Adrenal gland (tissue), 12 donors: Measurements from ENCODE around the gene FAR2. TPM values are rescaled to one million over a fixed set of nuclear protein-coding genes. Genes with fewer than 3 reads are reported as not detected.

Experiments used
- DNase-seq, 7 donors: peaks; one replicate each; pipeline ENCODE4 v3.0.0-alpha.2; 2019 to 2020
- H3K27ac ChIP-seq, 5 donors: fragments of 200-600 bp; sonication (generic) in 4 of 5; 1 replicate in 3 of 5; 2 replicates in 2 of 5; pipeline versions ENCODE4 v1.5.1 to v1.8.0; 2016 to 2020; ENCODE audit warnings: mild to moderate bottlenecking in 1 of 5
- H3K27me3 ChIP-seq: fragments of 200-600 bp; 2 replicates; pipeline ENCODE4 v1.8.0; 2021
- H3K36me3 ChIP-seq, 2 donors: fragments of 200-600 bp; replicated peaks in 1 of 2; 1 replicate in 1 of 2; 2 replicates in 1 of 2; pipeline versions ENCODE4 v1.5.1 to v1.8.0; 2018 to 2022
- H3K4me1 ChIP-seq, 2 donors: fragments of 200-600 bp; replicated peaks in 1 of 2; 1 replicate in 1 of 2; 2 replicates in 1 of 2; pipeline versions ENCODE4 v1.5.1 to v1.8.0; 2018 to 2021
- H3K4me3 ChIP-seq, 4 donors: fragments of 200-600 bp; sonication (generic) in 3 of 4; one replicate each; pipeline ENCODE4 v1.5.1; 2016 to 2018
- H3K9me3 ChIP-seq, 3 donors: fragments of 200-600 bp; sonication (generic) in 1 of 3; replicated peaks in 1 of 3; 1 replicate in 2 of 3; 2 replicates in 1 of 3; pipeline versions ENCODE4 v1.5.1 to v1.8.0; 2016 to 2021
- POLR2A ChIP-seq, 2 donors: fragments of 450-650 bp; IDR thresholded peaks; one replicate each; pipeline ENCODE4 v1.6.1; 2017; ENCODE audit warnings: antibody characterized with exemption in 2 of 2, mild to moderate bottlenecking in 2 of 2, moderate library complexity in 1 of 2
- WGBS, 4 donors: extraction: QIAGEN DNeasy Blood & Tissue Kit in 2 of 4; methylation state at CpG; one replicate each; pipeline versions ENCODE4 v1.1.5 to v1.1.7; 2013 to 2017; 5-methylcytosine and 5-hydroxymethylcytosine counted together
- intact Hi-C, 2 donors: fragments of 100-400 bp; cut with DNase I; formaldehyde crosslinking; loops; one replicate each; pipeline versions ENCODE4 v1.14.1 to v1.15.0; 2022 to 2023
- polyA plus RNA-seq, 3 donors: library from polyadenylated mRNA; stranded (reverse); fragments of 200-250 nt in 2 of 3; fragments of 350-450 nt in 1 of 3; fragmentation: Illumina TruSeq in 1 of 3; extraction: RNeasy Lipid Tissue Mini Kit (QIAGEN cat#74804) in 1 of 3; gene quantifications; one replicate each; pipeline ENCODE4 v1.2.3, GENCODE V29; 2013 to 2014
- total RNA-seq, 9 donors: library from RNA; depleted of rRNA in 4 of 9; stranded (reverse); fragments of >200 nt in 4 of 9; fragments of 120-200 nt in 1 of 9; fragmentation: NEBNext Ultra II Directional in 1 of 9; extraction: Animal tissue kit (Norgen Biotek cat#: 25700) in 1 of 9; gene quantifications; one replicate each; pipeline versions ENCODE4 v1.1.0 to v1.2.4, GENCODE V29; 2013 to 2023
- TF ChIP-seq, protein P1 (sequence below), 6 experiments: fragments of 450-650 bp in 4 of 6; fragments of 200-600 bp in 2 of 6; sonication (generic) in 1 of 6; IDR thresholded peaks; 1 replicate in 5 of 6; 2 replicates in 1 of 6; pipeline versions ENCODE4 v1.5.1 to v1.8.0; 2016 to 2021; ENCODE audit warnings: antibody characterized with exemption in 6 of 6, mild to moderate bottlenecking in 2 of 6, moderate library complexity in 1 of 6
- donor health status: healthy with polysubstance abuse.
- donor health status: Bipolar disorder and iron deficiency.
- donor health status: DM: yes; HTN: yes; CAD: no.
- donor health status: DM: no; HTN: no; CAD: no.
- donor health status: DM: no; HTN: no; CAD: no.
- donor health status: DM: yes; HTN: yes; CAD: no.

The FAR2 gene
- total and polyA plus RNA-seq, 12 donors, result 1.9 to 10.3 (median 4.9) TPM

DNA sequence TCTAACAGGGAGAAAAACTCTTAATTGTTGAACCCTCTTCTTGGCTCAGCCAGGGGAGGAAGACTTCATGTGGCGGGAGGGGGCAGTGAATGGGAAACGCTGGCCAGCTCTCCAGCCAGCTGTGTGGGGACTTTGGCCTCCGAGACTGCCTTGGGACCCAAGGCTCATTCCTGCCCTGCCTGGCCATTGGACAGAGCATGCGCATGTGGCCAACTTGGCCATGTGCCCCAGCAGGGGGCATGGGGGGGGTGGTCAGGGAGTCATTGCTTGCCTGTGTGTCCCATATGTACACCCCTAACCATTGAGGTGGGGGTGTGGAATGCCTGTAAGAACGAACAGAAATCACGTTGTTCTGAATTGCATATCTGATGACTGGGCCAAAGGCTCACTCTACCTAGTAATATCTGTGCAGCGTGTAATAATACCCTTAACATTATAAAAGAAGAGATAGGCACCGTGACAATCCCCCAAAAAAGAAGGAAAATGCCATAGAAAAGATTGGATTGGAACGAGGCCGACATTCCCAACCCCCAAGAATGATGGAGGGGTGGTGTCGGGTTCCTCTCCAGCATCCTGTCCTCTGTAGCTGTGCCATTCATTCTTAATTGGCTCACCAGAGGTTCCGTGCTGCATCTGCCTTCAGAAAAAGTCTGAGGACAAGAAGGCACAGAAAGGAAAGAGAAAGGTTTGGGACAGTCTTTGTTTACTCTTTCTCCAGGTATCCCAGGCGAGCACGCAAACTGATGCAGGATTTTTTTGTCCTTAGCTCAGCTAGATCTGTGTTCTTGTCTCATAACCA is 3.5 kb upstream of the FAR2 start:
- no peak for DNase-seq
- Histone ChIP-seq H3K4me3 (no peak overlapping the region), H3K36me3 (no peaks in the 10 kb centered on the region), H3K4me1 (no peaks in the 10 kb centered on the region), H3K9me3 (no peaks in the 10 kb centered on the region), H3K27me3 (no peaks in the 10 kb centered on the region), H3K27ac (no peak overlapping the region)
- TF ChIP-seq, protein P1, sequence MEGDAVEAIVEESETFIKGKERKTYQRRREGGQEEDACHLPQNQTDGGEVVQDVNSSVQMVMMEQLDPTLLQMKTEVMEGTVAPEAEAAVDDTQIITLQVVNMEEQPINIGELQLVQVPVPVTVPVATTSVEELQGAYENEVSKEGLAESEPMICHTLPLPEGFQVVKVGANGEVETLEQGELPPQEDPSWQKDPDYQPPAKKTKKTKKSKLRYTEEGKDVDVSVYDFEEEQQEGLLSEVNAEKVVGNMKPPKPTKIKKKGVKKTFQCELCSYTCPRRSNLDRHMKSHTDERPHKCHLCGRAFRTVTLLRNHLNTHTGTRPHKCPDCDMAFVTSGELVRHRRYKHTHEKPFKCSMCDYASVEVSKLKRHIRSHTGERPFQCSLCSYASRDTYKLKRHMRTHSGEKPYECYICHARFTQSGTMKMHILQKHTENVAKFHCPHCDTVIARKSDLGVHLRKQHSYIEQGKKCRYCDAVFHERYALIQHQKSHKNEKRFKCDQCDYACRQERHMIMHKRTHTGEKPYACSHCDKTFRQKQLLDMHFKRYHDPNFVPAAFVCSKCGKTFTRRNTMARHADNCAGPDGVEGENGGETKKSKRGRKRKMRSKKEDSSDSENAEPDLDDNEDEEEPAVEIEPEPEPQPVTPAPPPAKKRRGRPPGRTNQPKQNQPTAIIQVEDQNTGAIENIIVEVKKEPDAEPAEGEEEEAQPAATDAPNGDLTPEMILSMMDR (IDR thresholded peaks at IDR 0.05), result no peak
- TF ChIP-seq POLR2A (IDR thresholded peaks at IDR 0.05), result no peak
- WGBS, 4 donors, result 80 to 89% (median 86%) methylated on average over 13 to 14 of the region's 14 CpGs
- intact Hi-C loops, result no loop called here

DNA sequence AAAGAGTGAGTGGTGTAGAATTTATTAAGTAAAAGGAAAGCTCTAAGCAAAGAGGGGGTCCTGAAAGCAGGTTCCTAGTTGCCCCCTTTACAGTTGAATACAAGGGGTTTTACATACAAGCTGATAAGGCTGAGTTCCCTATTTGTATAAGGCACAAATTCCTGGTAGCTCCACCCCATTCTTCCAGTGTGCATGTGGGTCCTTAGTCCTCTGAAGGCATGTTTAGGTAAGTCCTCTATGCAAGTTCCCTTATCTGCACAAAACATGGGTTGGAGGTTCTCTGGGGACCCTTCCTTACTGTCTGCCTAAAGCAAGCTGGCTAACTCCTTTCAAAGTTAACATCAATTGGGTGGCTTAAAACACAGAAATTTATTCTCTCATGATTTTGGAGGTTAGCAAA is 2.9 kb upstream of the FAR2 start:
- H3K9me3 ChIP-seq, result no peaks in the 10 kb centered on the region
- H3K36me3 ChIP-seq, result no peaks in the 10 kb centered on the region
- intact Hi-C loops, result no loop called here
- no peaks in the 10 kb centered on the region for H3K4me1 ChIP-seq
- no peak for DNase-seq
- no peak for TF ChIP-seq POLR2A (IDR thresholded peaks at IDR 0.05)
- TF ChIP-seq, protein P1 (IDR thresholded peaks at IDR 0.05), result no peak
- H3K4me3 ChIP-seq, result no peak overlapping the region
- H3K27me3 ChIP-seq, result no peaks in the 10 kb centered on the region
- no peak overlapping the region for H3K27ac ChIP-seq

DNA sequence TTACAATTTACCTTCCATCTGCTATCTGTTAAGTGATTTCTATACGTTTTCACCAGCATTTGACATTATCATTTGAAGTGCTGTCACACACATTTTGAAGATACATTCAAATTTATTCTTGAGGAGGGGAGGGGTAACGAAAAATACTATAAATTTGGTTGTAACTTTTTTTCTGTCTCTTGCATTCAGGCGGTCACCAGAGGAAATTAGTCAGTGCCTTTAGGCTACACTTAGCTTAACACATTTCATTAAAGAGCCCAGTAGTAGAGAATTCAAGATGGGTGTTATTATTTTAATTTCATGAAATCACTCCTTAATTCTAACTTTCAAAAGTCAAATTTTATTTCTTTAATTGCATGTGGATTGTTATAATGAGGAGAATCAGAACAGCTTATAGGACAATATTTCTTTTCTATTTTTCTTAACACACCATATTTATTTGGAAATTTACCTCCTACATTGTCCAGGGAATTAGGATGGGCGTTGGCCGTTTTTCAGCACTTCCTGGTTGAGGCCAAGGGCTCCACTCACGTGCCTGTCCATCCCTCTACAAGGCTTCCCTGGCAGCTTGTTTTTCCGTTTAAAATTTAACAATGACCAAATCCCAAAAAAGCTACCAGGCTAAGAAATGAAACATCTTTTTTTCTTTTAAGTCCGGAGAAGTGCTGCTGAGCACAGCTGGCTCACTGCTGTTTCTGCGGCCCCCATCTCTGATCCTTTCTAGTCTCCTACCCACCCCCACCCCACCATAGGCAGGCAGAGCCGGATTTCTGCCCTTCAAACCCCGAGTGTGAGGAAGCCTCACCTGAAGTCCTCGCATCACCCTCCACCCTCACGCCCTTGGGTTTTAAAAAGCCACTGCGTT is 1.1 kb upstream of the FAR2 start:
- DNase-seq, result peak in 3 of 7 donors; percentile 27 to 68 (median 40)

DNA sequence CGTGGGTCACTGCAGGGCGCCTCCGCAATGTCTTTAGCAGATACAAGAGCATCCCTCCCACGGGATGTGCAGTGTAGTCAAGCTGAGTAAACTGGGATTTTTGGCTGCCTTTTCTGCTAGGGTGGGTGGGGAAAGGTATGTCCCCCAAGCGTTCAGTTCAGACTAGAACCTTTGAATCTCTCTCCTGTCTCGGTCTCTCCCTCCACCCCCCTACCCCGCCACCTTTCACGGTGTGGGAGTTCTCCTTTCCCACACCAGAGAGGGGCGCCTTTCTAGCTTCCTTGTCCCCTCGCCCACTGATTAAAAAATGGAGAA is 525 bp upstream of the FAR2 start:
- Histone ChIP-seq H3K9me3 (no peaks in the 10 kb centered on the region), H3K27me3 (no peaks in the 10 kb centered on the region), H3K36me3 (no peaks in the 10 kb centered on the region), H3K4me3 (peak overlapping the region in 2 of 4 donors; percentile 22 to 74), H3K4me1 (peaks cover 0 to 10% of the 10 kb centered on the region in 2 donors), H3K27ac (peak overlapping the region in 4 of 5 donors; percentile 28 to 86 (median 66))
- 0 to 7% (median 3%) methylated on average over 6 to 10 of the region's 10 CpGs for WGBS, 4 donors
- intact Hi-C loops, result no loop called here
- DNase-seq, result peak in 1 of 7 donors; percentile 18
- no peak for TF ChIP-seq POLR2A (IDR thresholded peaks at IDR 0.05)
- TF ChIP-seq, protein P1 (IDR thresholded peaks at IDR 0.05), result no peak

More for the DNA sequence above, 1.1 kb upstream of the FAR2 start:
- Histone ChIP-seq H3K4me1 (peaks cover 0 to 9% of the 10 kb centered on the region in 2 donors), H3K36me3 (no peaks in the 10 kb centered on the region), H3K9me3 (no peaks in the 10 kb centered on the region), H3K4me3 (peak overlapping the region in 2 of 4 donors; percentile 22 to 74), H3K27me3 (no peaks in the 10 kb centered on the region), H3K27ac (peak overlapping the region in 4 of 5 donors; percentile 28 to 86 (median 66))
- intact Hi-C loops, result no loop called here
- WGBS, 4 donors, result 14 to 17% (median 17%) methylated on average over 13 to 14 of the region's 14 CpGs
- TF ChIP-seq, protein P1 (IDR thresholded peaks at IDR 0.05), result no peak
- TF ChIP-seq POLR2A (IDR thresholded peaks at IDR 0.05), result no peak
